GM18508 (cell line): Measurements from ENCODE around the gene PEA15.

ENCODE experiments used
- ATAC-seq: cut with Tn5 transposase; IDR thresholded peaks from one replicate; pipeline ENCODE4 v1.9.1; 2021; ENCODE audit warnings: moderate number of reproducible peaks; ENCODE audit not compliant: insufficient read depth, unreplicated experiment

Gene PEA15

DNA sequence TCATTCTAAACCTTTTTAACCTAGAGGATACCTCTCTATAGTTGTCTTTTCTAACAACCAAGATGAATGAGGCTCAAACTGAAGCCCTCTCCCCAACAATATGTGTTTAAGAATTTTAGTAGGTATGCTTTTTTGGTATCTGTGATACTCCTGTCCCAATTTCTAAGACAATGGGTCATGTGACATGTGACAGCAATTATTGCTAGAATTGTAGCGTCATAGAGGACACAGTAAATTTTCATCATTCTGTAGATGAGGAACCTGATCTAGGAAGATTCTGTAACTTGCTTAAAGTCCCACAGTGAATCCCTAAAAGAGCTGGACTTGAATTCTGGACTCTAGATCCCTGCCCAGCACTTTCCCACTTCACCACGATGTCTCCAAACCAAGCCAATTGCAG is 26.5 kb upstream of the PEA15 start:
- no peak for ATAC-seq

DNA sequence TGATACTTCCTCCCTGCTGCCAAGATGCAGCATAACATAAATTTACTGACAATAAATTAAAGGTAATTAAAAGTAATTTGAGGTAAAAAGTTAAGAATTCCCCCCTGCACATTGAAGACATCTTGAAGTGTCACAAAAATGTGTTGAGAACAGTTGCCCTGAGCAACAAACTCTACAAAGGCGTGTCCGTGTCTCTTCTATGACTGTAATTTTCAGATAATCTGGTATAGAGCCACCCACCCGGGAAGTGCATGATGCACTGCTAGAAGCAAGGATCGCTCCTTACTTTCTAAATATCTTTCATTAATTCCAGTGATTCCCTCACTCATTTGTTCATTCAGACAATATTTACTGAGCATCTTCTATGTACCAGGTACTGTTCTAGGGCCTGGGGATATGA is 25.8 kb upstream of the PEA15 start:
- no peak for ATAC-seq

DNA sequence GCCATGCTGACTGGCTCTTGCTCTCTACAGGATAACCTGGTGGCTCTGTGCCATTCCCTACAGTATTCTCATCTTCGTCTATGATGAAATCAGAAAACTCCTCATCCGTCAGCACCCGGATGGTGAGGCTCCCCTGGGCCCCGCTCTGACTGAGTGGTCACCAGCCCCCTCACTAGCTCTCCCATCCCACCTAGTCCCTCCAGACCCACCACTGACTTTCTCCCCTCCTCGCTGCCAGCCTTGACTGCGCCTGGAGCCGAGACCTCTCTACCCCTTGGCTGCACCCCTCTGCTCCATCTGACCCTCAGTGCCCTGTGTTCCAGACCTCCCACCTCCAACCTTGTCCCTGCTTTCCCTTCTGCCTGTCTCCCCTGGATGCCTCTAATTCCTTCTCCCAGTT is 18.9 kb upstream of the PEA15 start:
- ATAC-seq, result no peak

DNA sequence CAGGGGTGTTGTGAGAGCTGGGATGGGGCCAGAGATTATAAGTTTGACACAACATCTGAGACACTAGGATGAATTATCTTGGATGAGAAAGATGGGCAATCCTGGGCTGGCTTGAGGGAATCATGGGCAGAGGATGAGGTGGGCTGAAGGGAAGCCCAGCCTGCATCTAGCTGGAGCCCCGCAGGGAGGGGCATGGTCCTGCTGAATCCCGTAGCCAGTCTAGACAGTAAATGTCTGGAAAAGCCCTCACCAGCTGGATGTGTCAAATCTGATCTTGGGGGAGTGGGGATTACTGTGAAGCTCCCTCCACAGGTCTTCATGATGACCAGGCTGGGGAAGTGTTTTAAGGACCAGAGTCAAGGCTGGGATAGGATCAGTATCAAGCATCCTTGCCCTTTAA is 18.5 kb upstream of the PEA15 start:
- ATAC-seq, result no peak

GRCh38 chr1:160187407-160187806 is 17.8 kb upstream of the PEA15 start:
- no peak for ATAC-seq

DNA sequence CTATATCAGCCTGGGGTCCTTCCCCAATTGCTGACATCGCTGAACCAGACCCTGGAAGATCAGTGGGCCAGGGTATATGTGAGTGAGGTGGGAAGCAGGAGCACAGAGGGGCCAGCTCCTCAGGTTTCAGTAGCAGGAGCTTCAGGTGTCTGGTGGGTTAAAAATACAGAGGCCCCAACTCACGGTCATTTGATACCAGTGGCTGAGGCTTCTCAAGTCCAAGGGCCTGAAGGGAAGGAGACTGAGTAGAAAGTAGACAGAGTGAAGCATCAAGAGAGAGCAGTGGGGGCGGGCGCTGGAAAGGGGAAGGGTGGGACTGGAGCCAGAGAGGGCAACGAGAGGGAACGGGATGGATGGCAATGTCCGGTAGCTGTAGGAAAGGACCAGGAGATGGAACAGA is 16.8 kb upstream of the PEA15 start:
- ATAC-seq, result no peak

- ATAC-seq, result no peak
Observed at GRCh38 chr1:160189649-160190625, 15.2 kb upstream of the PEA15 start, which contains the start of gene CASQ1. TSS of gene CASQ1 (plus strand) at chr1:160190575. CDS start at chr1:160190752, 177 bp downstream.

DNA sequence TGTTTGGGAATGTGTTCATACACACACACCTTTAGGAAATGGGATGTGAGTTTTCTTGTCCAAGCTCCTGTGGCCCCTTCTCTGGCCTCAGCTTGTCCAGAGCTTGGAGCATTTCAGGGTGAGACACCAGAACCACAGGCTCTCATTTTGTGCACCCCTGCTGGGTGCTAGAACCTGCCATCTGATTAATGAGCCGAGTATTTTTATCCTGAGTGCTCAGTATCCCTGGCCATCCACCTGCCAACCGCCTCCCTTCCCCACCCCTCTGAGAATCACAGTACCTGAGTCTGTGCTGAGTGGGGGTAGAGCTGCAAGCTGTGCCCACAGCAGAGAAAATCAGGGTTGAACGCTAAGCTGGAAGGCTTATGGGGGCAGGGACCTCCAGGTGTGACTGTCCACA is 13.4 kb upstream of the PEA15 start:
- no peak for ATAC-seq

- ATAC-seq, result no peak
Observed at GRCh38 chr1:160192234-160192633, 12.9 kb upstream of the PEA15 start.

DNA sequence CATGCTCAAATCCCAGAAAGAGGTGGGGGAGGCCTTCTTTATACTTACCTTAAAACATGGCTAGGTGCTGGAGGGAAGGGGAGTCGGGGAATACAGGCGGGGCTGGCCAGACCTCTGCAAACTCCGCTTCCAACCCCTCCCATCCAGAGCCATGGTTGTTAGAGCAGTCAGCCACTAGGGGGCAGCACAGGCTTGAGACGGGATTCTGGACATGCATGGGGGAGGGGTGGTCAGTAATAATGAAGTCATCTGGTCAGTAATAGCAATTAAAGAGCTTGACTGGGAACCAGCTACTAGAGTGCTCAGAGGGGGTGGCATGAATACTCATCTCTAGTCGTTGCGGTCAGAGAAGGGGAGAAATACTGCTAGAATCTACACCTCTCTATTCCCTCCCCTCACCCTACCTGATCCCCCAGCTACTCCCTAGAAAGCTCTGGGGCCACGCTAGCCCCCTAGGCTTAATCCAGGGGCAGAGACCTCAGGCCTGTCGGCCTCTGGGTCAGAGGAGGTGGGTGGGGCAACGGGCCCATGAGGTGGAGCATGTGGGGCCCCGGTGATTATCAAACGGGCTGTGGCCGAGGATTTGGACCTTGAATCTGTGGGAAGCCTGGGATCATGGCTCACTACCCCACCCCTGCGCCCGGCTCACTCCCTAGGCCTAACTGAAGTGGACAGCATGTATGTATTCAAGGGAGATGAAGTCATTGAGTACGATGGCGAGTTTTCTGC is 11.9 kb upstream of the PEA15 start:
- no peak for ATAC-seq

DNA sequence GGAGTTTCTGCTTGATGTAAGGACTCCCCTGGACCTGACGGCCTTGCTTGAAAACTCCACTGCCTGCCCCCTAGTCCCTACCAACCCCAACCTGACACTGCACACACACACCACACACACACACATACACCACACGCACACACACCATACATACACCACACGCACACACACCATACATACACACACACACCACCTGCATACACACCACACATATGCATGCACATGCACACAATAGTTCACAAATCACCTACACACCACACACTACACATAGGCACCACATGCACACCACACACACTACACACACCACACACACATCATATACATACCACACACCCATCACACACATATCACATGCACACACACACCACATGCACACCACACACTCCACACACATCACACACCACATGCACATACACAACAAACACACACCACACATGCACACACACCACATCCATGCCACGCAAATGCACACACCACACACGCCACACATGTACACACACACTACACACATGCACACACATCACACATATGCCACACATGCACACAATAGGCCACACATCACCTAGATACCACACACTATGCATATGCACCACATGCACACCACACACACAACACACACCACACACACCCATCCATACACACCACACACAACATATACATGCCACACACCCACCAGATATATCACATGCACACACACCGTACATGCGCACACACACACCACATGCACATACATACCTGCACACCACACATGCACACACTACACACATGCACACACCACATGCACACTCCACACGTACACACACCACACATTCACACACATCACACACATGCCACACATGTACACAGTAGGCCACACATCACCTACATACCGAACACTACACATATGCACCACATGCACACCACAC is 11.1 kb upstream of the PEA15 start:
- no peak for ATAC-seq

DNA sequence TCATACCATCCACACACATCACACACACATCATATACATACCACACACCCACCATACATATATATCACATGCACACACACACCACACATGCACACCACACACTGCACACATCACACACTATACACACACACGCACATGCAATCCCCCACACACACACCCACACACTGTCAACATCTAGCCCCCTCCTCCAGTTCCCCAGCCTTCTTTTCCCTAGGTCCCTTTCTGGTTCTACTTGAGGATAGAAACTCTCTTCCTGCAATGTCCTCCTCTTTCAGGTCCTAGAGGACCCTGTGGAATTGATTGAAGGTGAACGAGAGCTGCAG is 10.5 kb upstream of the PEA15 start:
- no peak for ATAC-seq

GRCh38 chr1:160196143-160196542 is 9.0 kb upstream of the PEA15 start:
- ATAC-seq, result no peak

DNA sequence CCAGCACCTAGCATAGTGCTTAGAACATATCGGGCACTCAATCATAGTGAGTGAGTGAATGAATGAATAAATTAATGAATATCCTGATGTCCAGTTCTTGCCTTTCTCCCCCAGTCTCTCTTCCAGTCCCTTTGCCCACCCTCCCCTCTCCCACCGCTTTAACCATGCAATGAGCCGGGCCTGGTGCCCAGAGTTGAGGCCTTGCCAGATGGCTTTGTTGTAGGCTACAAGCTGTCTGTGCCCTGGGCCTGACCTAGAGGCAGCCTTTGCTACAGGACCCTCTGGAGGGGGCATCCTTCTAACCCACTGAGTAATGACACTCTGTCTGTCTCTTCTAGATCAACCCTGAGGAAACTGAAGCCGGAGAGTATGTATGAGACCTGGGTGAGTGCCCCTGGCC is 8.0 kb upstream of the PEA15 start:
- no peak for ATAC-seq

DNA sequence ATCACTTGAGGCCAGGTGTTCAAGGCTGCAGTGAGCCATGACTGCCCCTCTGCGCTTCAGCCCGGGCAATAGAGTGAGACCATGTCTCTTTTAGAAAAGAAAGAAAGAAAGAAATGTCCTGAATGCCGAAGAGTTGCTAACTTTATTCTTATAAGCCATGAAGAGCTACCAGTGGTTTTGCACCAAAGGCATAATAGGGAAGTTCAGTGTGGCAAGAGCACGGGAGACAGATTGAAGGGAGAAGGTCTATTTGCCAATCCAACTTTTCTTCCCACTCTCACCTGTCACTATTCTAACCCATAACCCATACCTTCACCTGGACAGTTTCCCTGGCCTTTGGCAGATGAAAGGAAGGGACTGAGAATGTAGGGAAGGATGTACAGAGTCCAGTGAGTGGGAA is 4.4 kb upstream of the PEA15 start:
- no peak for ATAC-seq

DNA sequence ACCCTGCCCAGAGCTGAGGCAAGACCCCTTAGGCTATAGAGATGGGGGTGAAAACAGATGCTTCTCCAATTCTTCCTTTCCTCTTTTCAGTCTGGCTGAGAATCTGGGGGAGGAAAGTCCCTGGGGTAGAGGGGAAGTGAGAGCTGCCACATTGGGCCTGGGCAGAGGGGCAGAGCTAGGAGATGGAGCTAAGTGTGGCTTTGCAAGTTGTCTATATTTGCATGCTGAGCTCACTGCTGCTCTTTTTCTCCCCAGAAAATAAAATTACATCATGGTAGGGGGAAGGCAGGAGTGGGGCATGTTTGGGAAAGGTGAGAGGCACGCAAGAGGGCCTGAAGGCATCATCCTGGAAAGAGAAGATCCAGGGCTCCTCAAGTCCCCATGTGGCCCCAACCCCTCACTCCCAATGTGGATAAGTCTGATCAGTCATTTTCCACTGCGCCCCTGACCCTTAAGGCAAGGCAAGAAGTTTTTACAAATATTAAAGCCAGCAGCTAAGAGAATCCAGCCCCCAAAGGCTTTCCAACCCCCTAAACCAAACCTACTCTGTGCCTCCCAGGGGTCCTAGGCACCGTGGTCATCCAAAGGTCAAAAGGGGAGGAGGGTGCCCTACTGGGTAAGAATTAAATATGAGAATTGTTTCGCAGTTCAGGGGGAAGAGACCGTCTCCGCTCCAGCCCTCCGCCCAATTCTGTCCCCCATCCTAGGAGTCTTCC is 500 bp upstream of the PEA15 start:
- ATAC-seq, result peak; percentile 60

DNA sequence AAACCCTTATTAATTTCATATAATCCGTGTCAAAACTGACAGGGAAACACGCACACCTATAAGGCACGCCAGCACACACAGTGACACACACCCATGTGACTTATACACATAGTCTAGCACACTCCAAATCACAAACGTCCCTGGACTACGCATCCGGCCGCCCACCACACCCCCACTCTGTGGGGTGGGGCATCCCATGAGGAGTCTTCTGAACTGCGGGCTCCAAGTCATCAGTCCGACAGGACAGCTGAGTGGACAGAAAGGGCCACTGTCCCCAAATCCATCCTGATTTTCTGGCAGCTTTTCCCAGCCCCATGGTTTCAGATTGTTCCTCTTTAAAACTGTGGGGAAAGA is 829 bp downstream of the PEA15 start:
- no peak for ATAC-seq

- ATAC-seq, result no peak
Observed at GRCh38 chr1:160206421-160207117, 1.4 kb downstream of the PEA15 start.

- ATAC-seq, result no peak
Observed at GRCh38 chr1:160207118-160207650, 2.0 kb downstream of the PEA15 start.
